Keratinocyte (primary cell): ENCODE data around the gene IP6K2.

Experiments
- CTCF ChIP-seq, 3 experiments: IDR thresholded peaks in 1 of 3; conservative IDR thresholded peaks in 1 of 3; optimal IDR thresholded peaks in 1 of 3; 2 replicates in 2 of 3; 3 replicates in 1 of 3; pipeline versions ENCODE3 to v1.5.1; 2011; ENCODE audit warnings: low read length in 3 of 3, mild to moderate bottlenecking in 3 of 3, moderate library complexity in 2 of 3, control low read depth in 1 of 3, inconsistent platforms in 1 of 3; ENCODE audit not compliant: insufficient read depth in 2 of 3; ENCODE audit errors: extremely low read depth in 1 of 3
- EZH2 ChIP-seq: IDR thresholded peaks from one replicate; pipeline ENCODE4 v1.6.1; 2012; ENCODE audit warnings: inconsistent platforms, mild to moderate bottlenecking, low read length, moderate library complexity

DNA sequence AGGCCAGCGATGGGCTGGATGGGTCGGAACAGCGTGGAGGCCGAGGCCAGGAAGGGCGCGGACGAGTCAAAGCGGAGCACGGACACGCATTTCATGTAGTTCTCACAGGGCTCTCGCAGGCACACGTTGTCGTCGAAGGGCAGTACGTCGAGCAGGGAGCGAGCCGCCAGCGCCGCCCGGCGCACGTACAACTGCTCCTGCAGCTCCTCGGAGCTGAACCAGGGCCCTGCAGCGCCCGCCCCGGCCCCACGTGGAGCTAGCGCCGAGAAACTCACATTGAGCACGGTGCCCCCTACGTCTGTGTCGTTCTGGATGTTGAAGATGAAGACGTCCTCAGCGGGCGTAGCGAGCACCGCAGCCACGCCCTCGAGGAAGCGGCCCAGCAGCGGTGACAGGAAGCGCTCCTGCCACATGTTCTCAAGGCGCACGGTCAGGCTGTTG is 60.2 kb downstream of the IP6K2 start:
- TF ChIP-seq CTCF (optimal IDR thresholded peaks at IDR 0.05 in 1 of 3, IDR thresholded peaks at IDR 0.05 in 1 of 3, conservative IDR thresholded peaks at IDR 0.05 in 1 of 3; ENCODE audit: extremely low read depth in 1 of 3, insufficient read depth in 2 of 3, low read length in 3 of 3) (no peak), EZH2 (no peak)
